Stimulated activated CD8-positive, alpha-beta memory T cell treated with anti-CD3 and anti-CD28 coated beads, Interleukin-7, amount 100 ng/mL, for 1 hour (primary cell): ENCODE measurements around the gene SEMG2.

Experiments
- DNase-seq, 2 donors: peaks; one replicate each; pipeline ENCODE4 v3.0.0-alpha.2; 2020; ENCODE audit warnings: low read depth in 2 of 2

SEMG2 gene, protein sequence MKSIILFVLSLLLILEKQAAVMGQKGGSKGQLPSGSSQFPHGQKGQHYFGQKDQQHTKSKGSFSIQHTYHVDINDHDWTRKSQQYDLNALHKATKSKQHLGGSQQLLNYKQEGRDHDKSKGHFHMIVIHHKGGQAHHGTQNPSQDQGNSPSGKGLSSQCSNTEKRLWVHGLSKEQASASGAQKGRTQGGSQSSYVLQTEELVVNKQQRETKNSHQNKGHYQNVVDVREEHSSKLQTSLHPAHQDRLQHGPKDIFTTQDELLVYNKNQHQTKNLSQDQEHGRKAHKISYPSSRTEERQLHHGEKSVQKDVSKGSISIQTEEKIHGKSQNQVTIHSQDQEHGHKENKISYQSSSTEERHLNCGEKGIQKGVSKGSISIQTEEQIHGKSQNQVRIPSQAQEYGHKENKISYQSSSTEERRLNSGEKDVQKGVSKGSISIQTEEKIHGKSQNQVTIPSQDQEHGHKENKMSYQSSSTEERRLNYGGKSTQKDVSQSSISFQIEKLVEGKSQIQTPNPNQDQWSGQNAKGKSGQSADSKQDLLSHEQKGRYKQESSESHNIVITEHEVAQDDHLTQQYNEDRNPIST

DNA sequence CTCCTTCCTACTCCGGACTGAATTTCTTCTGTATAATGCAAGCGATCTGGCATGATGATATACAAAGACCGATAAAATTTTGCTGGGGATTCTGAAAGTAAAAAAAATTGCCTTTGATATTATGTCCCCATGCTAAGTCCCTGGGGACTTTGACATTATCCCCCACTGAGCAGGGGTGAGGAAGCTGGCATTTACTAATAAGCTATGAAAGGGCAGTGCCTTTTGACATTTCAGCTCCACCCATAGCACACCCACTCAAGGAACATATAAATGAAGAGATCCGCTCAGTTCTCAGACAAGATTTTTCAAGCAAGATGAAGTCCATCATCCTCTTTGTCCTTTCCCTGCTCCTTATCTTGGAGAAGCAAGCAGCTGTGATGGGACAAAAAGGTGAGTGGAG is at the start of gene SEMG2:
SEMG2 (plus strand) TSS at position 298 of the 400 bp plus-strand sequence; CDS start at position 315, 17 bp downstream.
- no peak for DNase-seq

DNA sequence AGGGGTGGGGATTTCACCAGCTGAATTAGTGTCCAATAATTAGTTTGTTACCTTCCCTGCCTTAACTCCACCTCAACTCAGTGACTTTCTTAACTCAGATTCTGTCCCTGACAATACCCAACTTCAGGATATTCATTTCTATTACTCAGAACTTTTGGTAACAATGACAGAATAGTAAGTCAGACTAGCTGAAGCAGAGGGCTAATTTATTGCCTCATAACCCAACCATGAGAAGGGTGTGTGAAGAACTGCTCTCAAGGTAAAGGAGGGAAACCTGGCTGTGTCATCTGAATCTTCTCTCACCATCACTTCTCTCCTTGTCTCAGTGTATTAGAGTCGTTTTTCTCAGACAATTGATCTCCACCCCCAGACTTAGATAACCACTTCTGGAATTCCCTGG is 47.7 kb upstream of the SEMG2 start:
- no peak for DNase-seq

DNA sequence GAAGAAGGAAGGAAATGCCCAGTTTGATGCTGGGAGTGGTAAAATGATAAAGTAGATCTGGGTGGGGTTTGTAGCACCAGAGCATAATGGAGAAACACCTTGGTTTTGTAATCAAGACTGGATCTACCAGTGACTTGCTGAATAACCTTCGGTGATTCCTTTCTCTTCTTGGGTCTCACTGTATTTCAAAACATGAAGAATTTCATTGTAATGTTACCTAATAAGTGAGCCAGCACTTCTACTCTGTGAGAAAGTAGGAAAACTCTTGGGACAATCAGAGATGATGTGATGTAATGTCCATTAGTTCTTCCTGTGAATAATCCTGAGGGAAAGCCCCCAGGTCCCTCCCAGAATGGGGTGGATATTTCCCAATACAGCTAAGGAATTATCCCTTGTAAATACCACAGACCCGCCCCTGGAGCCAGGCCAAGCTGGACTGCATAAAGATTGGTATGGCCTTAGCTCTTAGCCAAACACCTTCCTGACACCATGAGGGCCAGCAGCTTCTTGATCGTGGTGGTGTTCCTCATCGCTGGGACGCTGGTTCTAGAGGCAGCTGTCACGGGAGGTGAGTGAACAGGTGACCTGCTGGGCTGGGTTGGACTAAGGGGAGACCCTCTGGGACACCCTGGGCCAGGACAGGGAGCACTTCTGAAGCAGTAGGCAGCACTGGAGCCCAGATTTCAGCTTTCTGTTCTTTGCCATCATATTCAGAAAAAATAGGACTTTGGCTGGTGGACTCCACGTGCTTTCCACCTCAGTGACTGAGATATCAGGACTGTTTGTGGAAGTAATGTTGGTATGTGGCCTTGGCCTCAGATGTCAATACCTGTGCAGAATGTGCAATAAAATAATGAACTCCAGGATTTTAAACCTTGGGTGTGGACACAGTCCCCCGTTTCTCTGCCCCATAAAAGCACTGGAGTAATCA is 46.5 kb upstream of the SEMG2 start, which contains the start of gene PI3:
PI3 (plus strand) TSS at position 469 of the 931 bp plus-strand sequence; CDS start at position 490, 21 bp downstream.
- no peak for DNase-seq

DNA sequence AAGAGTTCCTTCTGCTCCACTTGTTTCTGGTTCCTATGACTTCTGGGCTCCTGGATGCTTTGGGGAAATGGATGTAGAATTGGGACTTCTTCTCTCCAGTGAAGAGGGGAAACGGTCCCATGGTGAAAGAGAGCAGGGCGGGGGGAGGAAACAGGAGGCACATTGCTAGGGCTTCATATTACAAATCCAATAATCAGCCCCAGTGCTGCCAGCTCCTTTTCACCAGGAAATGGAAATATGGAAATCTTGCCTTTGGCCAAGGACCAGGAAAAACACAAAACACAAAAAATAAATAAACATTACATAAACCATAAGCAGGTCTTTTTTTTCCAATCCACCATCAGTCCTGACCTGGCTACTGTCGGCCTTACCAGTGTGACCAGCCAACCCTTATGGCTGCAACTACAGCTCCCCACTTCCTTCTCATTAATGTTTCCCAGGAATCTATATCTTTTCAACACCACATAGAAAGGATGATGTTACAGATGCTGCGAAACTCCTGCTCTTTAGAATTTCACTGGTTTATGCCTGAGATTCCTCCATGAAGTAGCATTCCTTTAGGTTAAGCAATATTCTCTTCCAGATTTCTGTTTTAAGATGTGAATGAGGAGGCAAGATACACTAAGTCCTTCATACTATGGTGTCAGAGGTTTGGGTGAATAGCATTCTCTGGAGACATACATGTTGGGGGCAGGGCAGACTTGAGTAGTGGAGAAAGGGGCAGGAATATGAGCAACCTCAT is 44.5 kb upstream of the SEMG2 start:
- DNase-seq: no peak

DNA sequence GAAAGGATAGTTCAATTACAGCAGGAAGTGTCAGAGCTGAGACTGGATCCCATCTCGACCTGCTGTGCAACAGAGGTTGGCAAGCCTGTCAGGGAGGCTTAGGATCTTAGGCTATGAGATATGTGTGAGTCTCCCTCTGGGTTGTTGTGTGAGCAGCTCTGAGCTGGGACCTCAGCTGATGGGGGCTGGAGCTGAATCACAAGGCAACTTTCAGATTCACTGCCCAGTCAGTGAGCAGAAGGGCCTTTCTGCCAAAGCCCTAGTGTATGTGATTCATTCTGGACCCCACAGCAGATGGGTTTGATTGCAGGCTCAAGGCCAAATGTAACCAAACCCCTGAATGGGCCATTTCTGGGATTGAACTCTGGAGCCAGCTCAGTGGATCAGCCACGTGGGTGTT is 42.0 kb upstream of the SEMG2 start:
- DNase-seq: no peak

DNA sequence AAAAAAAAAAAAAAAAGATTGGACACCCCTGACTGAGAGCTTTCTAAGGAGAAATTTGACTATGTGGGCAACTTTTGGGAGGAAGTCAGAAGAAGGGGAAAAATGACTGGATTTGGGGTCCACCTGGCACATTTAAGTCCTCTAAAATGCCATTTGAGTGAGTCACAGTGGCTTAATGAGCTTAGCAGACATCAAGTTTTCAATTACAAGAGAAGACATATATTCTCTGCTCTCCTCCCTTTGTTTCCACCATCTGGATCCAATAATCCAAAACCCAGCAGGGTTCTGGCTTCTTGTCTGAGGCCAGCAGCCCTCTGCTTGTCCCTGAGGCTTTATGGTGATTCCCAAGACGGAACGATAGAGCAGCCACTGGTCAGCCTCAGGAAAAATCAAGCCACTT is 39.5 kb upstream of the SEMG2 start:
- no peak for DNase-seq

DNA sequence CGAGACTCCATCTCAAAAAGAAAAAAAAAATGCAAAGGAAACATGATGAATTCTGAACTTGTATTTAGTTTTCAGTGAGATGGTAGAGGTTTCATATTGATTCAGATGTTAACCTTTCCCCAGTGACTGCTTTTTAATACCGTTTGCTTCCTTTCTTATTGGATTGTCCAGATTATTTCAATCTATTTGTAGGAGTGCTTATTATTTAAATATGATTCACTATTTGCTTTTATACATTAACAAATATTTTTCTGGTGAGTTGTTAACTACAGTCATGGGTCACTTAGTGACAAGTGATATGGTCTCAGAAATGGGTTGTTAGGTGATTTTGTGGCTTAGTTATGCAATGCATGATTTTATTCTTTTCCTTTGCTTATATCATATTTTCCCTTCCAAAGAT is 38.1 kb upstream of the SEMG2 start:
- DNase-seq: no peak

DNA sequence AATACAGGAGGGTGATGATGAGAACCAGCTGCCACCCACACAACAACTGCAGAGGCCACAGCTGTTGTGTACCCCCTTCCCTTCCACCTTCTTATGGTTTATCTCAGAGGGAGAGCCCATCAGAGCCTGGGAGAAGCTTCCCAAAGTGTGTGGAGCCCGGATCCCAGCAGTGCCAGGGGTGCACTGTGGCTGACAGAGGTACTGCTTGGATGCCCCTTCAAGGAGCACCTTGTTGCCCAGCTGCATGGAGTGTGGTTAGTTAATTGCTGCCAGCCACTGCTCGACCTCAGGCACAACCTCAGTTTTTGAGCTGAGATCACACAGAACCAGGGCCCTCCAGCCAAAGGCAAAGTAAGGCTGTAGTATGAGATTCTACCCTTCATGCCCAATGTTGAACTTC is 33.5 kb upstream of the SEMG2 start:
- no peak for DNase-seq

DNA sequence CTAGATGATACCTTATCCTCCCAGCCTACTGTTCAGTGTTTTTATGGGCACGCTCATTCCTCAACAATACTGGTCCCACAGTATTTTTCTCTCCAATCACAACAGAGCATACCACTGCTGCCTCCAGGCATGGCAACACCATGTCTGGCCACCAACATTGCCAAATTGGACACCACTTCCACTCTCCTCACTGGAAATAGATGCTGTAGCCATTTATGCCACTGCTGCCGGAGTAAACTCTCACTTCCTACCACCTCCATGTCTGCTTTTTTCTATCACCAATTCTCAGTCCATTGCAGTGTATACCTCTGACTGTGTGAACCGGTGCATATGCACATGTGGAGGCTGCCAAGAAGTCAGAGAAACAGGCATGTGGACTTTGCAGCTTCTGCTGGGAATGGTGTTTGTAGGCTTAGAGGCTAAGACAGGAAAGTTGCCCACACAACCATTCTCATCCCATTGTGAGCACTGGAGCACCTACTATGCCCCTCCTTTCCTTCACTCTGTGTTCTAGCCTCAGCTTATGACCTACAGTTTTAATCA is 32.0 kb upstream of the SEMG2 start:
- no peak for DNase-seq

DNA sequence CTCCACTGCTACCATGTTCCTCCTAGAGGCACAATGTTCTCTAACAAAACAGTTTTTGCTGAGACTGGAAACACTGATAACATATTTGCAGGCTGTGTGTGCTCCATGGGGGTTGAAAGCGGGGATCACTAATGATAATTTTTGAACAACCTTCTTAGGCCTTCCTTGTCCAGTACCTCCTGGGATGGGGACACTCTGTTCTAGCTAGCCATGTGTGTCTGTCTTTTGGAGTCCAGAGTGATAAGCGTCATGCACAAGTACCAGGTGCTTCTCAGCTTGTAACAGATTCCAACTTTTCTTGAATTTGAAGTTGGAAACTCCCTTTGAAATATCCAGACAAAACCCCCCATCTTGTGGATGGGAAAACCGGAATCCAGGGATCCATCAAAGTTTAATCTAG is 31.3 kb upstream of the SEMG2 start:
- no peak for DNase-seq

DNA sequence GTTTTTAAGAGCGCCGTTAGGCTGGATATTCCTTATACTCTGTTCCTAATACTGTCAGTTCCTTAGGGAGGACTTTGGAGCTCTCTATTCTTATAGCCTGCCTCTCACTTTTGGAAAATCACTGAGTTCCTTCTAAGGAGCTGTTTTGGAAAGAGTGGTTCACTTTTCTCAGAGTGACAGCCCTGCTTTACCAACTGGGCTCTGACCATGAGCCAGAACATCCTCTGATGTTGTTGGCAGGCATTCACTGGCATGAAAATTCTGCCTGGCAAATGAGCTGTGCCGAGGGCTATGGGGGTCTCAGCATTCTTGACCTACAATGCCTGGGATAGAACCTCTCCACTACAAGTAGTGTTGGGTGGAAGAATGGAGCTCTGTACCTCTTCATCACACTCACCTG is 29.2 kb upstream of the SEMG2 start:
- no peak for DNase-seq

DNA sequence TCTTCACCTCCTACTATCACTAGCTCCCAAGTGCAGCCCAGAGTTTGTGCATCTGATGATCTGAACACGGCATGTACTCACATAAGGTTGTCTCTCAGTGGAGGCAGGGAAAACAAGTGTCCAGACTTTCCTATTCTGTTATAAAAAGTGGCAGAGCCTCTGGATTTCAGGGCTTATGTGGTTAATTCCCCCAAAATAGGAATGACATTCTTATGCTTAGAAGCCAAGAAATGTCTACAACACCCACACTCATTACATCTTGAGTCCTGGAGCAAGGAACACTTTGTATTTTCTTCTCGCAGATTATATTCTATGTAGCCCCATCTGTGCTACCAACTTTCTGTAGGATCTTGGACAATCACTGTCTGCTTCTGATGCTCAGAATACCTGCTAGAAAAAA is 27.8 kb upstream of the SEMG2 start:
- DNase-seq: no peak

DNA sequence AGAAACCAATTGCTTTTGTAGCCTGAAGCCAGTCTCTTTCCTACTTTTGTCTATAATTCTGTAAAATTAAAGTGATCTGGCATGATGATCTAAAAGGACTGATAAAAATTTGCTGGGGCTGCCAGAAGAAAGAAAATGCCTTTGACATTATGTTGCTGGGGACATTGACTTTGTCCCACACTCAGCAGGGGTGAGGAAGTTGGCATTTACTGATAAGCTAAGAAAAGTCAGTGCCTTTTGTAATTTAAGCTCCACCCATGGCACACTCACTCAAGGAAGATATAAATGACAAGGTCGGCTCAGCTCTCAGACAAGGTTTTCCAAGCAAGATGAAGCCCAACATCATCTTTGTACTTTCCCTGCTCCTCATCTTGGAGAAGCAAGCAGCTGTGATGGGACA is 14.4 kb upstream of the SEMG2 start, which contains the start of gene SEMG1:
SEMG1 (plus strand) TSS at position 309 of the 400 bp plus-strand sequence; CDS start at position 330, 21 bp downstream.
- DNase-seq: no peak

DNA sequence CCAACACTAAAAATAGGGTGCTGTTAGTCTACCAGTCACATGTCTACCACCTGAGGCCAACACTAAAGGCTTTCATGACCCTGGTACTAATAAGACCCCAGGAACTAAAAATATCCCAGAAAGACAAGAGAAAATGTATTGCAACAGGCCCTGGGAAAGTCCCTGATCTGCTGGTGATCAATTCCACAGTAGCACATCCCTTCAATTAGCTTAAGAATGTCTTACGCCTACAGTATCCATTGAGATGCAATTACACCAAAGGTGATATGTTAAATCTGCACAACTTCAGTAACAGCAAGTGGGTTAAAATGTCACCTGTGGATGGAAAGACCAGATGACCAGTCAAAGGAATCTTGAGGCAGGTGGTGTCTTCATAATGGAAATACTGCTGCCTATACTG is 11.2 kb upstream of the SEMG2 start:
- no peak for DNase-seq

DNA sequence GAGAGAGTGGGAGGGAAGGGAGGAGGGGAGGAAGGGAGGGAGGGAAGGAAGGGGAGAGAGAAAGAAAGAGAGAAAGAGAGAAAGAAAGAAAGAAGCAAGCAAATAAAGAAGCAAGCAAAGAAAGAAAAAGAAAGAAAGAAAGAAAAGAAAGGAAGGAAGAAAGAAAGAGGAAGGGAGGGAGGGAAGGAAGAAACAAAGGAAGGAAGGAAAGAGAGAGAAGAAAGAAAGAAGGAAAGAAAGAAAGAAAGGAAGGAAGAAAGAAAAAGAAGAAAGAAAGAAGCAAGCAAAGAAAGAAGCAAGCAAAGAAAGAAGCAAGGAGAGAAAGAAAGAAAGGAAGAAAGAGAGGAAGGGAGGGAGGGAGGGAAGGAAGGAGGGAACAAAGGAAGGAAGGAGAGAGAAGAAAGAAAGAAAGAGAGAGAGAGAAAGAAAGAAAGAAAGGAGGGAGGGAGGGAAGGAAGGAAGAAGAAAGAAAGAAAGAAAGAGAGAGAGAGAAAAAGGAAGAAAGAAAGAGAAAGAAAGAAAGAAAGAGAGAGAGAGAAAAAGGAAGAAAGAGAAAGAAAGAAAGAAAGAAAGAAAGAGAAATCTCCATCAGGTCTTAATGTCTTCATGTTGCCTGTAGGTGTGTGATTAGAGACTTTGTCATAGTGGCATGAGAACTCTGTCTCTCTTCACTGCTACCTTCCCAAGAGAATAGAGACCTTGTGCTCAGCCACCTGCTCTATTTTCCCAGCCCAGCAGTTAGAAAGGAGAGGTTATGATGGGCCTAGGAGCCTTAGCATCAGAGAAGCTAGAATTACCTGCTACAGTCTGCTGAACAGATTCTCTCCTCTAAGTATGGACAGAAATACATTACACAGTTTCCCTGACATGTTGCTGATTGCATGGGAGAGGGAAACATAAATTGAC is 9.4 kb upstream of the SEMG2 start:
- DNase-seq: no peak

DNA sequence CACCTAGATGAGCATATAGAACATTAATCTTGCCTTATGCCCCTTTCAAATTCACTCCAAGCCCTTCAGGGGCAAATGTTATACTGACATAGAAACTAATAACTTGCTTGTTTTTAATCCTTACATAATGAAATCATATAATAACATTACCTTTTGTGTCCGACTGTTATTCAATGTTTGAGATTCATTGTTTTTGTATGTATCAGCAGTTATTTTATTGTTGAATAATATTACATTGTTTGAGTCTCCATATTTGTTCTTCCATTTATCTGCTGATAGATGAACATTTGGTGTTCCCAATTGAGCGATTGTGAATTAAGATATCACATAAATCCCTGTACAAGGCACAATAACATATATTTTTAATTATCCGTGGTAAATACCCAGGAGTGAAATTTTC is 8.3 kb upstream of the SEMG2 start:
- no peak for DNase-seq

DNA sequence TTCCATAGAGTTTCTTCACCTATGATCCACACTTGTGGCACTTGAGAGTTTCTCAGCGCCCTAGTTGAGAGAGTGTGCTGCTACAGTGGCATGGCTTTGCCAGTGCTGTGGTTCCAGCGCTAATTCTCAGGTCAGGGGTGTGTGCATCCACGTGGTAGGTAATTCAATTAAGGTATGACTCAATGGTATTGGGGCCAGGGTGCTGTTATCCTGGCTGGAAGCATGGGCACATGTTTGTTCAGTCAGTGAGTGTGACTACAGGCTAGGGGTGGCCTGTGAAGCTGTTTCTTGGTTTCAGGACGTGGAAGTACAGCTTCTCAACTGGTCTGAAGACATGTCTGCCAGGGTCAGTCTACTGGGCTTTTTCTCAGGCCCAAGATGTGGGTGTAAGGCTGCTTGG is 3.0 kb upstream of the SEMG2 start:
- no peak for DNase-seq

DNA sequence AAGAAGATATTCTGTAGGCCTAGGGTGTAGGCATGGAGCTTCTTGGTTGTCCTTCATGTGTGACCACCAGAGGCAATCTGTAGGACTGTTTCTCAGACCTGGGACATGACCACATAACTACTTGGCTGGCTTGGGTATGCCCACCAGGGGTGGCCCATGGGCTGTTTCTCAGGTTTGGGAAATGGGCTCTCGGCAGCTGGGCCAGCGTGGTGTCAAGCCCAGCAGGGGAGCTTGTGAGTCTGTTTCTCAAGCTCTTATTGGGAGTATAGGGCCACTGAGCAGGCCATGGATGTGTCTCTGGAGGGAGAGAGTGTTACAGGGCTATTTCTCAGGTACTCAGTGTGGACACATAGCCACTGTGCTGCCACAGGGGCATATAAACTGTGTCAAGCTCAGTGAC is 2.5 kb upstream of the SEMG2 start:
- no peak for DNase-seq

DNA sequence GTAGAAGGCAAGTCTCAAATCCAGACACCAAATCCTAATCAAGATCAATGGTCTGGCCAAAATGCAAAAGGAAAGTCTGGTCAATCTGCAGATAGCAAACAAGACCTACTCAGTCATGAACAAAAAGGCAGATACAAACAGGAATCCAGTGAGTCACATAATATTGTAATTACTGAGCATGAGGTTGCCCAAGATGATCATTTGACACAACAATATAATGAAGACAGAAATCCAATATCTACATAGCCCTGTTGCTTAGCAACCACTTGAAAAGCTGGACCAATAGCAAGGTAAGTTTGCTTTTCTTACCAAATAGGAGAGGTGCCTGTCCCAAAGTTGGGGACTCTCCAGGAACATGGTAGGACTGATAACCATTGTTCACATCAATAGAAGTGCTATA is 2.0 kb downstream of the SEMG2 start:
- no peak for DNase-seq

DNA sequence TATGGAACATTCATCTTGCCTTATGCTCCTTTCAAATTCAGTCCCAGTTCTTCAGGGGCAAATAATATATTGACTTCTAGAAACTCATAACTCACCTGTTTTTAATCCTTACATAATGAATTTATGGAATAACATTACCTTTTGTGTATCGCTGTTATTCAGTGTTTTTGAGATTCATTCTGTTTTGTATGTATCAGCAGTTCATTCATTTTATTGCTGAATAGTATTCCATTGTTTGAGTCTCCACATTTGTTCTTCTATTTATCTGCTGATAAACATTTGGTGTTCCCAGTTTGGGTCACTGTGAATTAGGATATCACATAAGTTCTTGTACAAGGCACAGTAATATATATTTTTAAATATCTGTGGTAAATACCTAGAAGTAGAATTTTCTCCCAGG is 5.1 kb downstream of the SEMG2 start:
- DNase-seq: no peak
